Measurements from ENCODE around the gene CFAP251. TPM values are rescaled to one million over a fixed set of nuclear protein-coding genes. Genes with fewer than 3 reads are reported as not detected.

Gene CFAP251
- total and polyA plus RNA-seq, 2 experiments from 2014 or later = 3.0 to 3.7 TPM

DNA sequence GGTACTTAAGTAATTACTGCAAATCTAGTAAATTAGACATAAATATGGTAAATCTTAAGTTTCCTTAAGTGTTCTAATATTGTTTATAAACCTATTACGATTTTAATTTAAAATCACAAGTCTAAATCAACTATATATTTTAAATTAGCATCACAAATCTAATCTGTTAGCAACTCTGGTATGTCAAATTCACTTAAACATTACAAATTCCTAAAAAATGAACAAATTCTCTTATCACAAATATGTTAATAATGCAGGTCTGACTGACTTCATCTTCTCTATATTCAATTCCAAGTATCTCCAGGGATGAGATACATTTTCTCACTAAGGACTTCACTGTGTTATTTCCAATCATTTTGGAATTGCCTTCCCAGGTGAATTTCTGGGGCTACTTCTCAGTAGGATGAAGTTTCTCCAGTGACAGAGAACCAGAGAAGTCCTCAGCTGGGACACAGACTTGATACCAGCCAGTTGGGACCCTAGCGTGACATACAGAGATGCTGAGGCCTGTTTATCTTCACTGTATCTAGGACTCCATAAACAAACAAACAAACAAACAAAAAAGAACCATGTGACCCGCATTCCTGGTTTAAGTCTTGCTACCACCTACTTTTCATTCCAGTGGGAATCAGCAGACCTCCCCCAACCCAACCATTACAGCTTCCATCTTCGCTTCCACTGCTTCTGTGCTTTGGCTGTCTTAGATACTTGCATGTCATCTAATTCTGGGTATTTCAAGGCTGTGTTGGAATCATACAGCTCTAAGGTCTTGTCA is 21.8 kb downstream of the CFAP251 start:
- Histone ChIP-seq H2AFZ (no peak overlapping the region), H3K4me1 (ENCODE audit: insufficient read depth) (no peaks in the 10 kb centered on the region), H3K4me2 (no peak overlapping the region), H3K9me2 (replicated peaks; ENCODE audit: insufficient read depth) (no peaks in the 10 kb centered on the region), H3K27me3 (no peaks in the 10 kb centered on the region), H4K20me1 (ENCODE audit: insufficient read depth, poor library complexity, severe bottlenecking) (no peaks in the 10 kb centered on the region), H3K4me3 (no peak overlapping the region), H3K79me2 (no peaks in the 10 kb centered on the region), H3K9me3 (ENCODE audit: low read depth) (no peaks in the 10 kb centered on the region), H3K36me3 (replicated peaks; ENCODE audit: insufficient read depth, low read depth) (no peaks in the 10 kb centered on the region), H3K27ac (no peak overlapping the region)
- TF ChIP-seq EZH2 (IDR thresholded peaks at IDR 0.05; ENCODE audit: borderline replicate concordance) (no peak), EZH2phosphoT487 (IDR thresholded peaks at IDR 0.05; ENCODE audit: low read depth, severe bottlenecking, unreplicated experiment) (no peak)
- TF ChIP-seq, protein P1, sequence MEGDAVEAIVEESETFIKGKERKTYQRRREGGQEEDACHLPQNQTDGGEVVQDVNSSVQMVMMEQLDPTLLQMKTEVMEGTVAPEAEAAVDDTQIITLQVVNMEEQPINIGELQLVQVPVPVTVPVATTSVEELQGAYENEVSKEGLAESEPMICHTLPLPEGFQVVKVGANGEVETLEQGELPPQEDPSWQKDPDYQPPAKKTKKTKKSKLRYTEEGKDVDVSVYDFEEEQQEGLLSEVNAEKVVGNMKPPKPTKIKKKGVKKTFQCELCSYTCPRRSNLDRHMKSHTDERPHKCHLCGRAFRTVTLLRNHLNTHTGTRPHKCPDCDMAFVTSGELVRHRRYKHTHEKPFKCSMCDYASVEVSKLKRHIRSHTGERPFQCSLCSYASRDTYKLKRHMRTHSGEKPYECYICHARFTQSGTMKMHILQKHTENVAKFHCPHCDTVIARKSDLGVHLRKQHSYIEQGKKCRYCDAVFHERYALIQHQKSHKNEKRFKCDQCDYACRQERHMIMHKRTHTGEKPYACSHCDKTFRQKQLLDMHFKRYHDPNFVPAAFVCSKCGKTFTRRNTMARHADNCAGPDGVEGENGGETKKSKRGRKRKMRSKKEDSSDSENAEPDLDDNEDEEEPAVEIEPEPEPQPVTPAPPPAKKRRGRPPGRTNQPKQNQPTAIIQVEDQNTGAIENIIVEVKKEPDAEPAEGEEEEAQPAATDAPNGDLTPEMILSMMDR (IDR thresholded peaks at IDR 0.05; ENCODE audit: poor library complexity) = no peak
- DNase-seq (ENCODE audit: low spot score) = no peak
- WGBS (ENCODE audit: low lambda C conversion rate, missing lambda C conversion rate) = 93% methylated on average over 4 of the region's 4 CpGs

DNA sequence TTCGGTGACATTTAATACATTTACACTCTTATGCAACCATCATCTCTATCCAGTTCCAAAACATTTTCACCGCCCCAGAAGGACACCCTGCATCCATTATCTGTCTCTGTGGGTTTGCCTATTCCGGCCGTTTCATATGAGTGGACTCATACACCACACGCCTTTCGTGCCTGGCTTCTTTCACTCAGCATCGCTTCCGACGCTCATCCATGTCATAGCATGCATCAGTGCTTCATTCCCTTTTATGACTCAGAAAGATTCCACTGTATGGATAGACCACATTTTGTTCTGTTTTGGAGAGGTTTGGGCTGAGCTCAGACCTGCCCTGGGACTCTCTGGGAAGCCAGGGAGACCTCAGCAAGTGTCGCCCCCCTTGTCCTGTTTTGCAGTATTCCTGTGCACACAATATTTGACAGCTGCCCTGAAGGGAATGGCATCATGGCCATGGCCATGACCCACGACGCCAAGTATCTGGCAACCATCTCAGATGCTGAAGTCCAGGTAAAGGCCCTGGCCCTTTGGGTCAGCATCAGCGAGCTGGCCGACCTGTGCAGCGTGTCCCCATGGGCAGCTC is 23.8 kb downstream of the CFAP251 start:
- Histone ChIP-seq H3K9me3 (ENCODE audit: low read depth) (peaks cover 7% of the 10 kb centered on the region), H3K27me3 (no peaks in the 10 kb centered on the region), H3K9me2 (replicated peaks; ENCODE audit: insufficient read depth) (no peaks in the 10 kb centered on the region), H3K79me2 (no peaks in the 10 kb centered on the region), H4K20me1 (ENCODE audit: insufficient read depth, poor library complexity, severe bottlenecking) (no peaks in the 10 kb centered on the region), H3K4me2 (no peak overlapping the region), H3K4me3 (no peak overlapping the region), H2AFZ (no peak overlapping the region), H3K36me3 (replicated peaks; ENCODE audit: insufficient read depth, low read depth) (no peaks in the 10 kb centered on the region), H3K27ac (no peak overlapping the region), H3K4me1 (ENCODE audit: insufficient read depth) (no peaks in the 10 kb centered on the region)
- no peak for TF ChIP-seq EZH2phosphoT487 (IDR thresholded peaks at IDR 0.05; ENCODE audit: low read depth, severe bottlenecking, unreplicated experiment)
- TF ChIP-seq EZH2 (IDR thresholded peaks at IDR 0.05; ENCODE audit: borderline replicate concordance) = no peak
- TF ChIP-seq, protein P1 (IDR thresholded peaks at IDR 0.05; ENCODE audit: poor library complexity) = no peak
- peak; percentile 15 for DNase-seq (ENCODE audit: low spot score)
- 88% methylated on average over 15 of the region's 15 CpGs for WGBS (ENCODE audit: low lambda C conversion rate, missing lambda C conversion rate)

DNA sequence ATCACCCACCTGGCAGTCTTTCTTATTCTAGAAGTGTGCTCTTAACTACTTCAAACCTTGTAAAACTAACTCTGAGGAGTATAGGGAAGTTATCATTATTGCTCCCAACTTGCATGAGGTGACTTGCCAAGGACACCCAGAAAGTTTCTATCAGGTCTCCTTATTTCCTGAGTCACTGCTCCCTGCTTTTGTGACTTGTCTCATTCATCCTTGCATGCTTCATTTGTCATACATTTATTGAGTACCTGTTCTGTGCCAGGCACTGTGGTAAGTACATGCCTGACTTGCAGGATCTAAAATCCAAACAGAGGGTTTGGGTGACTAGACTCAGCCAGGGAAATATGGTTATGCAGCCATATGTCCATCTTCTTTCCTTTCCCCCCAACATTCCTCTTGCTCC is 25.5 kb downstream of the CFAP251 start:
- no peak for DNase-seq (ENCODE audit: low spot score)
- H3K79me2 ChIP-seq = no peaks in the 10 kb centered on the region
- no peaks in the 10 kb centered on the region for H3K36me3 ChIP-seq (replicated peaks; ENCODE audit: insufficient read depth, low read depth)
- no peaks in the 10 kb centered on the region for H4K20me1 ChIP-seq (ENCODE audit: insufficient read depth, poor library complexity, severe bottlenecking)
- no peaks in the 10 kb centered on the region for H3K9me2 ChIP-seq (replicated peaks; ENCODE audit: insufficient read depth)
- H3K9me3 ChIP-seq (ENCODE audit: low read depth) = peaks cover 7% of the 10 kb centered on the region
- no peak overlapping the region for H3K4me2 ChIP-seq
- no peak overlapping the region for H3K4me3 ChIP-seq
- no peak overlapping the region for H2AFZ ChIP-seq
- no peaks in the 10 kb centered on the region for H3K4me1 ChIP-seq (ENCODE audit: insufficient read depth)
- no peak overlapping the region for H3K27ac ChIP-seq
- no peaks in the 10 kb centered on the region for H3K27me3 ChIP-seq
- TF ChIP-seq, protein P1 (IDR thresholded peaks at IDR 0.05; ENCODE audit: poor library complexity) = no peak
- no peak for TF ChIP-seq EZH2phosphoT487 (IDR thresholded peaks at IDR 0.05; ENCODE audit: low read depth, severe bottlenecking, unreplicated experiment)
- TF ChIP-seq EZH2 (IDR thresholded peaks at IDR 0.05; ENCODE audit: borderline replicate concordance) = no peak
